Calu3 (cell line): Measurements from ENCODE around the gene LXN. TPM values are rescaled to one million over a fixed set of nuclear protein-coding genes. Genes with fewer than 3 reads are reported as not detected.
"Not testable (repeated sequence)": the region's sequence is repeated elsewhere in the genome, so short reads cannot be mapped to it uniquely, and the experiment has no call there.

Source experiments
- BruUV-seq: library from RNA; stranded (reverse); fragments of 400-500 nt; replicated peaks from 2 replicates; lab custom pipeline; 2021; lab: Mats Ljungman, UMichigan
- CTCF ChIA-PET: fragments of 300-600 bp; sonication (Branson Sonifier 250); formaldehyde crosslinking; loops from one replicate; lab custom pipeline; 2022; ENCODE audit warnings: antibody characterized with exemption; lab: Charles Lee
- DNase-seq: peaks from one replicate; pipeline ENCODE4 v3.0.0; 2022
- H3K27ac Mint-ChIP-seq: one replicate; pipeline ENCODE4 v1.8.0; 2022; ENCODE audit warnings: mixed read lengths; ENCODE audit not compliant: unreplicated experiment
- H3K27me3 Mint-ChIP-seq: one replicate; pipeline ENCODE4 v1.8.0; 2022; ENCODE audit warnings: mixed read lengths; ENCODE audit not compliant: unreplicated experiment
- H3K36me3 Mint-ChIP-seq: one replicate; pipeline ENCODE4 v1.8.0; 2022; ENCODE audit warnings: mild to moderate bottlenecking, moderate library complexity, mixed read lengths; ENCODE audit not compliant: insufficient read depth, unreplicated experiment
- H3K4me1 Mint-ChIP-seq: one replicate; pipeline ENCODE4 v1.8.0; 2022; ENCODE audit warnings: mild to moderate bottlenecking, low read depth, mixed read lengths; ENCODE audit not compliant: unreplicated experiment
- H3K4me3 Mint-ChIP-seq: one replicate; pipeline ENCODE4 v1.8.0; 2022; ENCODE audit warnings: mild to moderate bottlenecking, low read depth, moderate library complexity, mixed read lengths; ENCODE audit not compliant: unreplicated experiment
- H3K9me3 Mint-ChIP-seq: one replicate; pipeline ENCODE4 v1.8.0; 2022; ENCODE audit warnings: low read depth, mixed read lengths; ENCODE audit not compliant: unreplicated experiment
- CTCF ChIP-seq: fragments of 200-600 bp; IDR thresholded peaks from one replicate; pipeline ENCODE4 v1.8.0; 2022; ENCODE audit warnings: antibody characterized with exemption; ENCODE audit not compliant: unreplicated experiment
- intact Hi-C: fragments of 100-400 bp; cut with micrococcal nuclease; formaldehyde crosslinking; loops from one replicate; pipeline ENCODE4 v1.10.0; 2022; ENCODE audit not compliant: unreplicated experiment
- total RNA-seq: library from RNA; stranded (reverse); gene quantifications from 2 replicates; pipeline ENCODE4 v1.2.3, GENCODE V29; 2022

LXN gene
- total RNA-seq, 1 experiment from 2014 or later: 42.8 TPM

- Mint-ChIP-seq H3K27ac (peak overlapping the region; percentile 14), H3K4me1 (peaks cover 12% of the 10 kb centered on the region), H3K4me3 (no peak overlapping the region), H3K9me3 (no peaks in the 10 kb centered on the region), H3K27me3 (no peaks in the 10 kb centered on the region), H3K36me3 (peaks cover 88% of the 10 kb centered on the region)
- DNase-seq: no peak
- CTCF ChIA-PET: interaction anchor here (0.7 to 1.1 kb wide), 2 partner anchors 15 to 88 kb away, joined by 3 to 4 read pairs; no protein-coding TSS in a partner anchor
- BruUV-seq: no TSS peak
- TF ChIP-seq CTCF: no peak
- intact Hi-C loops: no loop called here
These were observed 29.1 kb upstream of the LXN start for GRCh38 chr3:158701420-158702065.

- TF ChIP-seq CTCF: no peak
- Mint-ChIP-seq H3K36me3 (peaks cover 83% of the 10 kb centered on the region), H3K27me3 (no peaks in the 10 kb centered on the region), H3K9me3 (no peaks in the 10 kb centered on the region), H3K27ac (peak overlapping the region; percentile 14), H3K4me1 (peaks cover 12% of the 10 kb centered on the region), H3K4me3 (no peak overlapping the region)
- CTCF ChIA-PET: interaction anchor here (0.7 kb wide), 1 partner anchor 29 kb away, joined by 3 read pairs; no protein-coding TSS in a partner anchor
- intact Hi-C loops: no loop called here
- no TSS peak for BruUV-seq
- DNase-seq: no peak
These were observed 28.1 kb upstream of the LXN start for GRCh38 chr3:158700559-158700958.

GRCh38 chr3:158696618-158697017 lies 24.2 kb upstream of the LXN start:
- CTCF ChIA-PET: interaction anchor here (0.6 kb wide), 1 partner anchor 587 kb away, joined by 4 read pairs; the partner anchor contains the start of gene RSRC1
- TF ChIP-seq CTCF: no peak

GRCh38 chr3:158693866-158694456 lies 21.5 kb upstream of the LXN start:
- Mint-ChIP-seq H3K36me3 (peaks cover 80% of the 10 kb centered on the region), H3K27ac (peak overlapping the region; percentile 3)
- CTCF ChIA-PET: interaction anchor here (0.7 to 1.0 kb wide), 2 partner anchors 15 to 30 kb away, joined by 3 read pairs; no protein-coding TSS in a partner anchor
- H3K9me3 Mint-ChIP-seq, BruUV-seq, H3K4me1 Mint-ChIP-seq, H3K27me3 Mint-ChIP-seq, intact Hi-C loops, DNase-seq, H3K4me3 Mint-ChIP-seq: not testable (repeated sequence)

More at GRCh38 chr3:158696618-158697017, 24.2 kb upstream of the LXN start:
- H3K27me3 Mint-ChIP-seq: no peaks in the 10 kb centered on the region
- BruUV-seq: no TSS peak
- intact Hi-C loops: no loop called here
- no peak for DNase-seq
- H3K27ac Mint-ChIP-seq: no peak overlapping the region
- no peak overlapping the region for H3K4me3 Mint-ChIP-seq
- peaks cover 76% of the 10 kb centered on the region for H3K36me3 Mint-ChIP-seq
- H3K4me1 Mint-ChIP-seq: no peaks in the 10 kb centered on the region
- H3K9me3 Mint-ChIP-seq: no peaks in the 10 kb centered on the region
